Ishikawa (cell line): ENCODE measurements around the gene NDRG2.

Experiments
- EP300 ChIP-seq: IDR thresholded peaks from 2 replicates; pipeline ENCODE4 v1.6.1; 2012; ENCODE audit warnings: borderline replicate concordance
- FOXM1 ChIP-seq: IDR thresholded peaks from 2 replicates; pipeline ENCODE4 v1.6.1; 2012; ENCODE audit warnings: low read depth, borderline replicate concordance
- REST ChIP-seq: IDR thresholded peaks from 2 replicates; pipeline ENCODE4 v1.6.1; 2012; ENCODE audit warnings: low read depth, mild to moderate bottlenecking
- TAF1 ChIP-seq: IDR thresholded peaks from 2 replicates; pipeline ENCODE4 v1.6.1; 2012; ENCODE audit warnings: low read depth, mild to moderate bottlenecking
- TEAD4 ChIP-seq: IDR thresholded peaks from 2 replicates; pipeline ENCODE4 v1.6.1; 2012

- TF ChIP-seq TAF1 (no peak), REST (no peak), EP300 (no peak), TEAD4 (no peak), FOXM1 (no peak)
These were observed 33.2 kb upstream of the NDRG2 start, which contains the start of gene RNASE8 for GRCh38 chr14:21057803-21058675.
